RWPE1 (cell line): ENCODE data around the gene C2CD2.

Source experiments
- CTCF ChIA-PET: fragments of 350-600 bp; sonication (Branson Sonifier 250); formaldehyde crosslinking; extraction: SDS; loops from one replicate; lab custom pipeline; 2021; lab: Yijun Ruan, JAX
- POLR2A ChIA-PET: fragments of 400-600 bp; formaldehyde crosslinking; extraction: SDS; loops from one replicate; lab custom pipeline; 2020; ENCODE audit warnings: antibody characterized with exemption; ENCODE audit not compliant: low non-redundant PET; lab: Yijun Ruan, JAX
- DNase-seq: peaks from one replicate; pipeline ENCODE4 v3.0.0; 2012; ENCODE audit warnings: low spot score
- H3K27ac ChIP-seq: fragments of 450-650 bp; 2 replicates; pipeline ENCODE4 v1.5.1; 2017
- TF ChIP-seq, protein P1 (sequence below): fragments of 450-650 bp; conservative IDR thresholded peaks from 2 replicates; pipeline ENCODE4 v1.5.1; 2017; ENCODE audit warnings: low read depth, mild to moderate bottlenecking

The C2CD2 gene

DNA sequence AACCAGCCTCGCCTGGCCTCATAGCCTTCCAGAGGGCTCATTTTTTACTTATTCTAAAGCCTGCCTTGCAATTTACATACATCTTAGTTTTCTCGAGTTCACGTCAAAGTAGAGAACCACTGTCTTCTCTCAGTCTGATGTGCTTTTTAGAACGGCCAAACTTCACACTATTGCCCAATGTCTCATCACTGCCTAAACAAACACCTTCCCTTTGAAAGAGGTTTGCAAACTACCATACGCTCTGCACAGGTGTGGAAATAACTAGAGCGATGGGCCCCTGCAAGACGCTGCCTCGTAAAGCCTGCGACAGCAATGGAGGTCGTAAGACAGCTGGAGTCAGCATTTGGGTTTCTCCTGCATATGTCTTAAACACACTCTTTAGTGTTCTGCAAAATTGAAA is 97.2 kb downstream of the C2CD2 start:
- DNase-seq: no peak
- TF ChIP-seq, protein P1, sequence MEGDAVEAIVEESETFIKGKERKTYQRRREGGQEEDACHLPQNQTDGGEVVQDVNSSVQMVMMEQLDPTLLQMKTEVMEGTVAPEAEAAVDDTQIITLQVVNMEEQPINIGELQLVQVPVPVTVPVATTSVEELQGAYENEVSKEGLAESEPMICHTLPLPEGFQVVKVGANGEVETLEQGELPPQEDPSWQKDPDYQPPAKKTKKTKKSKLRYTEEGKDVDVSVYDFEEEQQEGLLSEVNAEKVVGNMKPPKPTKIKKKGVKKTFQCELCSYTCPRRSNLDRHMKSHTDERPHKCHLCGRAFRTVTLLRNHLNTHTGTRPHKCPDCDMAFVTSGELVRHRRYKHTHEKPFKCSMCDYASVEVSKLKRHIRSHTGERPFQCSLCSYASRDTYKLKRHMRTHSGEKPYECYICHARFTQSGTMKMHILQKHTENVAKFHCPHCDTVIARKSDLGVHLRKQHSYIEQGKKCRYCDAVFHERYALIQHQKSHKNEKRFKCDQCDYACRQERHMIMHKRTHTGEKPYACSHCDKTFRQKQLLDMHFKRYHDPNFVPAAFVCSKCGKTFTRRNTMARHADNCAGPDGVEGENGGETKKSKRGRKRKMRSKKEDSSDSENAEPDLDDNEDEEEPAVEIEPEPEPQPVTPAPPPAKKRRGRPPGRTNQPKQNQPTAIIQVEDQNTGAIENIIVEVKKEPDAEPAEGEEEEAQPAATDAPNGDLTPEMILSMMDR: no peak
- ChIA-PET CTCF (no interaction called here), POLR2A (no interaction called here)
- H3K27ac ChIP-seq: no peak overlapping the region

DNA sequence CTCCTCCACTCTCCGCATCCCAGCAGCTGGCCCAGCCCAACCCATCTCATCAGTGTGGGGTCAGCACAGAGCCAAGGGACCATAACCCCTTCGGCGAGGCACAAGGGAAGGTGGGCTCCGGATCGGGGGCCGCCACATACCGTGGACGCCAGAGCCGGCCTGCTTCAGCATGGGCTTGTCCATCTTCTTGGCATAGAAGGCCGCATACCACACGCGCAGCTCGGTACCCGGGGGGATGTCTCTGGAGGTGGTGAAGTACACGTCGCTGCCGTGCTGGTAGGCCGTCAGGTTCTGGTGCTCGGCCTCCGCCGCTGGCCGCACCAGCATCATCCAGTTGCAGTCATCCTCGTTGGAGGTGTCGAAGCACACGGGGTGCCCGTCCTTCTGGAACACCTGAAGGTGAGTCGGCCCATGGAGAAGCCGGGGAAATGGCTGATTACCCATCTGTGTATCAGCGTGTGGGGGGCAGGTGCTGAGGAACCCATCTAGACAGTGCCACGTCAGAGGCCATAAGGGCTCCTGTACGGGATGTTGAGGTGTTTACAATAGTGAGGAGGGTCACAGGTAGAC is 99.3 kb downstream of the C2CD2 start:
- DNase-seq: no peak
- ChIA-PET CTCF (no interaction called here), POLR2A (no interaction called here)
- TF ChIP-seq, protein P1: no peak
- H3K27ac ChIP-seq: no peak overlapping the region

DNA sequence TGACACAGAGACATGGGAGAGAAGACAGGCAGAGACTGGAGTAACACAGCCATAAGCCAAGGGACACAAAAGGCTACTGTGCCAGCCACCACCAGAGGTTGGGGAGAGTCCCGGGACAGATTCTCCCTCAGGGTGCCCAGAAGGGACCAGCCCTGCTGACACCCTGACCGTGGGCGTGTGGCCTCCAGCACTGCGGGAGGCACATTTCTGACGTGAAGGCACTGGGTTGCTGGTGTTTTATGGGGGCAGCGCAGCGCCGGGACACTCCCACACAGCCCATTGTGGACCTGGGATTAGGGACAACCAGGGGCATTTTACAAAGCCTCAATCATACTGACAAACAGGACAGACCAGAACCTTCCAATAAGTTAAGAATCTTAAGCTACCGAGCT is 100.9 kb downstream of the C2CD2 start:
- CTCF ChIA-PET: no interaction called here
- no peak for DNase-seq
- no peak overlapping the region; the same call in 1 of the 2 replicates for H3K27ac ChIP-seq
- TF ChIP-seq, protein P1: no peak
- POLR2A ChIA-PET: no interaction called here

DNA sequence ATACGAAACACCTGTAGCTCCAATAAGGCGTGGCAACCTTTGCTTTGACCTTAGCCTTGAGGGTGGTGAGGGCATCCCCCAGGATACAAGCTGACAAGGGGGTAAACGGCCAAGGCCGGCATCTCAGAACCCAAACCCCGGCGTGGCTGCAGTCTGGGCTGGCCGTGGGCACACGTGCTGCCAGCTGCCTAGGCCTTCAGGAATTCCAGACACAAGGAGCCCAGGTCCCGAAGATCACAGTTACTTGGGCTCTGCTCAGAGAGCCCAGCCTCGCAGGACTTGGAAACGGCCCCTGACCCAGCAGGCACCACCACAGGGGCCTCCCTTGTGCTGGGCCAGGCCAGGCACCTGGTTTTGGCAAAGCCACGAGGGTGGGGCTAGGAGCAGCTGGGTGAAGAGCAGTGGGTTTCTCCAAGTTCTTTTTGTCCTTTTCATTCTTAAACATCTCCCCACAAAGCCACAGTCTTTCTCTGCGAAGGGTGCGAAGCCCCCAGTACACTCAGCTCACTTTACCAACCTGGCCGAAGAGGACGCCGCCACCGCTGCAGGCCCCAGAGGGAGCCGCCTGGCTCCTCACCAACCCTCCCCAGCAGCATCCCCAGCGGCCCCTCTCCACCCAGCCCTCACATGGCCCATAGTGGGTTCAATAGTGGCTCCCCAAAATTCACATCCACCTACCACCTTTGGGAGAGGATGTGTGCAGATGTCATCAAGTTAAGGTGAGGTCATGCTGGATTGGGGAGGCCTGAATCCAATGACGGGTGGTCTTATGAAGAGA is 101.5 kb downstream of the C2CD2 start:
- DNase-seq: no peak
- H3K27ac ChIP-seq: no peak overlapping the region; the same call in 1 of the 2 replicates
- TF ChIP-seq, protein P1: no peak
- ChIA-PET CTCF (no interaction called here), POLR2A (no interaction called here)

DNA sequence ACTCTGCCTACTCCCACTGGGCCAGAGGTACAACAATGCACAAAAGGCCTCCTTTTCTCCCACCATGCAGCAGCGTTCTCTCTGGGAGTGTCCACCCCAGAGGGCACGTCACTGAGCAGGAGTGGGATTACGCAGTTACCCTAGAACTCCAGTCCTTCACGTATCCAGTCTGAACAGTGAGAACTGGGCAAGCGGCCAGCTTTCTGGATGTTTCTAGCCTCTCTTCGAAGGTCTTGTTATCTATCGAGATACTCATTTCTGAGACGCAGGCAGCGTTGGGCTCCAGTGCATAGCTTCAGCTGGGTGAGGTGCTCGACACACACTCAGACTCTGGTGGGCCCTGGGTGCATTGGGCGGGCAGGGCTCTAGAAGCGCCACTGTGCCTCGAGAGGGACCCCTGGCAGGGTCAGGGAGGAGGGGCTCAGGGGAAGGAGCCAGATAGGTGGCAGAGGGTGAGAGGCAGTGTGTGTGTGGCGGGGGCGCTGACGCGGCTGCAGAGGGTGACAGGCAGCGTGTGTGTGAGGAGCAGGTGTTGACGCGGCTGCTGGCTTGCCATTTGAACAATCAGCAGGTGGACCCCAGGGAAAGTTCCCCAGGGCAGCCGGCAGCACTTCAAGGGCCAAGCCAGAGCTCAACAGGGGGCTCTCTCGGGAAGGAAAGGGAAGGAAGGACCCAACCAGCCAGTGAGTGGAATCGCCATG is 102.6 kb downstream of the C2CD2 start:
- POLR2A ChIA-PET: no interaction called here
- 0 out of 2 replicates have a peak overlapping the region, but pooled peaks have one; percentile 1 for H3K27ac ChIP-seq
- CTCF ChIA-PET: no interaction called here
- TF ChIP-seq, protein P1: no peak
- no peak for DNase-seq

DNA sequence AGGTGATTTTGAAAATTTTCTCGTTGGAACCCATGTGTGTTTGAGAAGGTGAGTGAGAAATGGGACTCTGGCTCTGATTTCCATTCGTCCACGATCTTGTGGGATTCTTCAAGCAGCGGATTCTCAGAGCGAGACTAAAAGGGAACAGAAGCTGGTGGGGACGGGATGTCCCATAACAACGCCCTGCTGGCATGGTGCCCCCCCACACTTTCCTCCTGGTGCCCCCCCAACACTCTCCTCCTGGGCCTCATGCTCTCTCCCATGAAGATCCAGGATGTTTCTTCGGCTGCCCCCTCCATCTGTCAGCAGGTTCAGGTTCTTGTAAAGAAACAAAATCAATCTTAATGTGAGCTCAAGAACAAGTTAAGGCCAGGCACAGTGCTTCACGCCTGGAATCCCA is 103.7 kb downstream of the C2CD2 start:
- TF ChIP-seq, protein P1: no peak
- CTCF ChIA-PET: interaction anchor here (0.6 to 0.7 kb wide), 3 partner anchors 34 to 238 kb away, joined by 3 to 5 read pairs (median 4); no protein-coding TSS in a partner anchor
- H3K27ac ChIP-seq: 0 out of 2 replicates have a peak overlapping the region, but pooled peaks have one; percentile 1
- POLR2A ChIA-PET: no interaction called here
- no peak for DNase-seq
